Stimulated activated CD4-positive, alpha-beta T cell treated with anti-CD3 and anti-CD28 coated beads, Interleukin-15, amount 100 ng/mL, for 24 hours (primary cell): ENCODE measurements around the gene SYNE1.
A peak's percentile ranks its signal among the peaks of the same experiment; 100 is the strongest.

Experiments
- DNase-seq: peaks from one replicate; pipeline ENCODE4 v3.0.0-alpha.2; 2020

The SYNE1 gene

DNA sequence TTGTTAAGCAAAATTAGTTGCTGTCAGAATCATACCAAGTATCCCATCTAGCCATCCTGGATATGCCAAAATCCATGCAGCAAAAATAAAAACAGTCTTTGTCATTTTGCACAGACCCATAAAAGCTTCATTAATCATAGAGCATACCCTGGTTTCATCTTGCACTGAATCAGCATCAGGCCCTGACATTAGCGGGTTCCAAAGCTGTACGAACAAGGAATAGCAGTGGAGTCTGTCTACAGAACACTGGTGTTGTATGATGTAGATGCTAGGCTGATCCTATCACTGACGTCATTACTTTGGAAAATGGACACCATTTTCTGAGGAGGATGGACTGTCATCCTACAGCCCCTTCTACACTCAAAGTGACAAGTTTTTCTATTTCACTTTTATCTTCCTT is 514.1 kb downstream of the SYNE1 start:
- no peak for DNase-seq

- DNase-seq: no peak
These were observed 514.7 kb downstream of the SYNE1 start for GRCh38 chr6:152122434-152122833.

DNA sequence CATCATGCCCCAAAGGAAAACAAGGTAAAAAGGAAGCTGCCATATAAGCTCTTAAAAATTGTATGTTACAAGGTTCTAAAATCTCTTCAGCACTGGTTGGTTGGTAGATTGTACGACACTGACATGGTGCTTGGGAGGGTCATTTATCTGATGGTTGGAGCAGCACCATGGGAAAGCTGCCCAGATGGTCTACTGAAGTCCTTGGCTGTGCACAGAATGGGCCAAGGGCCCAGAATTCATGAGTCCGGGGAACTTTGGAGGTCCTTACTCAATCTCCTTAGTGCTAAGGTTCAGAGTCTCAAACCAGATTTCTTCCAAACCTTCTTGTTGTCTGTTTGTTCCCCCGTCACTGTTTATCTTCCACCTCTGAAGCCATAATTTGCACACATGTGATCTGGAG is 515.3 kb downstream of the SYNE1 start:
- DNase-seq: no peak

DNA sequence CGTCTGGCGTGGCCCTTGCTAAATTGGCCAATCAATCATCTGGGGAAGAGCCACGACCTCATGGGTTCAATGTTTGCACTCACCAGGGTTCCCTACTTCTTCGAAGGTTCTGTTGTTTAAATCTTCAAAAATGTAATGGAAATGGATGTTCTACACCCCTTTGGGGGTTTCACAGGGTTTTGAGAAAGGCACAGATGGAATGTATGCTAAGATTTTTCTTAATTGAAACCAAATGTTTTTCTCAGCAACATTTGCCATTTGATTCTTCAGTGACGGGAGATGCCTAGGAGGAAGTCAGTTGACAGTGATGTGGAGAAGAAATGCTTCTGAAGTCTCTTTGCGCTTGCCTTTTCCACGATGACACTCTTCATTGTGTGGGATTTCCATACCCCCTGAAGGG is 517.3 kb downstream of the SYNE1 start:
- DNase-seq: no peak

DNA sequence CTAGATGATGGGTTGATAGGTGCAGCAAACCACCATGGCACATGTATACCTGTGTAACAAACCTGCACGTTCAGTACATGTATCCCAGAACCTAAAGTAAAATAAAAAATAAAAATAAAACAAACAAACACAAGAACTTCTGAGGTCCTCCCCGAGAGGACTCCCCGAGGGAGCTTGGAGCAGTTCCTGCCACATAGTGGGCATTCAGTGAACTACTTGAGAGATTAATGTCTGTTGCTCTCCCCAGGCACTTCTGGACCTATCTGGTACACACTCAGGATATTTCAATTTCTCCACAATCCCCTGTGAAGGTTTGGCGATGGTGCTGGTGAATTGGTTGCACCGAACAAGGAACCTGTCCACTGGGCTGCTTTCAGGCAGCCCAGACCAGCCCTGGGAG is 518.5 kb downstream of the SYNE1 start:
- DNase-seq: no peak

DNA sequence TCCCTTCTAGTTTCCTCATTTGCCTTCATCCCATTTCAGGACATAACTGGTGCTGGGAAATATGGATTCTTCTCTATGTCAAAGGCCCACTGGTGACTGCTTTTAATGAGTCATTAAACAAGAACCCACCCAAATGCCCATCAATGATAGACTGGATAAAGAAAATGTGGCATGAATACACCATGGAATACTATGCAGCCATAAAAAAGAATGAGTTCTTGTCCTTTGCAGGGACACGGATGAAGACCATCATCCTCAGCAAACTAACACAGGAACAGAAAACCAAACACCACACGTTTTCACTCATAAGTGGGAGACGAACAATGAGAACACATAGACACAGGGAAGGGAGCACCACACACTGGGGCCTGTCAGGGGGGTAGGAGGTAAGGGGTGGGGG is 518.9 kb downstream of the SYNE1 start:
- no peak for DNase-seq

DNA sequence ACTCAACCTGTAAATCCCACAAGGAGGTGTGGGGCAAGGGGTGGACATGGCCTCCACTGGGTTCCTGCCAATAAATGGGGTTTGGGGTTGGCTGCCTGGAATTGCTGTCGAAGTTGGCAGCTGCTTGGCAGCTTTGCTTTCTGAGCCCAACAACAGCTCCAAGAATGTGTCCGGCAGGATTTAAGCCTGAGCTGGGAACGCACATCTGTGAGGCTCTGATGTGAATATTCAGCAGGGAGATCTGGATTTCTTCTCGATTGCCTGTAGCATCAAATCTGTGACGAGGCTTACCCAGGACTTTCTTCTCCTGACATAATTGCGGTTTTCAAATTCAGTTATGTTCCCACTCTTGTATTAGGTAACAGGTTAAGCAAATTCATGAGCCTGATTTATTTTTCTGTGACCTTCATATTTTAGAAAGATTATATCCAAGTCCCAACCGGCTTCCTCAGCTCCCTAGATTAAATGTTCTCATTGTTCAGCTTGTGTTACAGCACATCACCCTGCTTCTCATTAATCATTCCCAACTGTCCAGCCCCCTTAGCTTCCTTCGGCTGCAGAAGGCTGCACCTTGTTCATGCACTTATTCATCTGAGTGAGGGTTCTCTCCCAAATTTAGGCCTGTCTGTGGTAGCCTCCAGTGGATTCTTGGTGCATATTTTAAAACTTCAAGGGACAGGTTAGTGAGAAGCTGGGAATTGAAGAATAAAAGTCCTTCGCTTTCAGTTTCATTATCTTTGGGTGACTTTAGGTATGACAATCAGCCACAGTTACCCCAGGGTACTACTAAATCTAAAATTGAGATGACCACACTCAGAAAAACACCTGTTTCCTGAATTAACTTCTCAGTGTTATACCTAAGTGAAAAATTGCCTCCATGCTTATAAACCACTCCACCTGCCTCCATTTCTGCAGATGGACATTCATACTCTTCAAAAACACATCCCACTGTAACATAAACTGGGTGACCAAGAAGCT is 519.7 kb downstream of the SYNE1 start:
- DNase-seq: no peak

- DNase-seq: no peak
These were observed 524.5 kb downstream of the SYNE1 start for GRCh38 chr6:152112491-152113261.

GRCh38 chr6:152110886-152111820 is 526.0 kb downstream of the SYNE1 start:
- no peak for DNase-seq

DNA sequence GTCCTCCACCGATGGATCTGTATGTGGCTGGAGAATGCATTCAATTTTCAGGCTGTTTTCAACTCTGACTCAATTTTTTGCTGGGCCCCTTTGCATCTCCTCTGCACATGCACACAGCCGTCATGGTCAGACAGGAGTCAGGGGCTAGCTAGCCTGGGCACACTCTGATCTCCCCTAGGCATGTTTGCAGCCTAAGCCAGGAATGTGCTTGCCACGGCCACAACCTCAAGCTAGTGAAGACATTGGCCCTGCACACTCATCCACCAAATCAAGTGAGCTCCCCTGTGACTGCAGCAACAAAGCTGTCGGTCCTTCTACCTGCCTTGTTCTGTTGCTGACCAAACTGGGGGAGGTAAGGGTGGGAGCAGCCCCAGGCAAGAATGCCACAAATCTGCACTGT is 529.2 kb downstream of the SYNE1 start:
- no peak for DNase-seq

- DNase-seq: no peak
These were observed 537.0 kb downstream of the SYNE1 start for GRCh38 chr6:152100183-152100618.

- DNase-seq: no peak
These were observed 537.5 kb downstream of the SYNE1 start for GRCh38 chr6:152099446-152100182.

DNA sequence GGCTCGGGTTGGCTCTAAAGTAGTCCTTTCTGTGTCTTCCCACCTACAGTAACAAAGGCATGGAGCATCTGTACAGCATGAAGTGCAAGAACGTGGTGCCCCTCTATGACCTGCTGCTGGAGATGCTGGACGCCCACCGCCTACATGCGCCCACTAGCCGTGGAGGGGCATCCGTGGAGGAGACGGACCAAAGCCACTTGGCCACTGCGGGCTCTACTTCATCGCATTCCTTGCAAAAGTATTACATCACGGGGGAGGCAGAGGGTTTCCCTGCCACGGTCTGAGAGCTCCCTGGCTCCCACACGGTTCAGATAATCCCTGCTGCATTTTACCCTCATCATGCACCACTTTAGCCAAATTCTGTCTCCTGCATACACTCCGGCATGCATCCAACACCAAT is 538.5 kb downstream of the SYNE1 start:
- no peak for DNase-seq

GRCh38 chr6:152096863-152097496 is 540.2 kb downstream of the SYNE1 start:
- DNase-seq: no peak

DNA sequence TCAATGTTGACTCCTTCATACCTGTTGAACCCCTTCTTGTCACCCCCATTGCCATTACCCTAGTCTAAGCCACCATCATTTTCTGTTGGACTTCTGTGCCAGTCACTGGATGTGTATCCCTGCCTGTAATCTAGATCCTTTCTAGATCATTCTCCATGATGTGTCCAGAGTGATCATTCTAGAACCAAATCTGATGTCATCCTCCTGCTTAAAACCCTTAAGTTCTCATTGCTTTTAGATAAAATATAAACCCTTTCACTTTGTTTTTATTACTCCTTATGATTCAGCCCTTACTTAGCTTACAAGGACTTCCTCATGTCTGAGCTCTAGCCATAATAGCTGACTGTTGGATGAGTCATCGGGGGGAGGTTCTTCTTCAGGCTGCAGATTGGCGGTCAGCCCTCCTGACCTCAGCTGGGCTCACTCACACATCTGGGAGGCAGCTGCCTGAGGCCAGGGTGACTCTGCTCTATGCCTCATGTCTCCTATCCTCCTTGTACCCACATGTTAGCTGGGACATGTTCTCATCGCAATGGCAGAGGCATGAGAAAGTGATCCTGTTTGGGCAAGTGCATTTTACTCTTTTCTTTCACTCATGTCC is 542.1 kb downstream of the SYNE1 start:
- peak; percentile 35 for DNase-seq

GRCh38 chr6:152094276-152094675 is 542.9 kb downstream of the SYNE1 start:
- no peak for DNase-seq

GRCh38 chr6:152093711-152094110 is 543.5 kb downstream of the SYNE1 start:
- DNase-seq: no peak

- no peak for DNase-seq
These were observed 545.3 kb downstream of the SYNE1 start for GRCh38 chr6:152091851-152092341.

DNA sequence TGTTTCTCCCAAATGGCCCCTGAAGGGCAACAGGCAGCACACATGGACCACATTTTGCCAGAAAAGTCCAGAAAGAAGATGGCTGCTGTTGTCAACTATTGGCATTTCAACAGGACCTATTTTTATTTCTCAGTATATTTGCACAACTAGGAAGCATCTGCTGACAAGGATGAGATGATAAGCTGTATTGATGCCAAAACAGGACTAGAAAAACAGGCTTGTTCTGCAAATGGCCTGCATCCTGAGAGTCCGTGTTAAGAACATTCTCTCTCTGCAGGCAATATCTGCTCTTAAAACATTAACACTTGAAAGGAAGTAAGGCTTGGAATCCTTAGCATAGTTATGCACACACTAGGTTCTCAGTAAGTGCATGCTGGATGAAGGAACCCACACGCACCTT is 546.0 kb downstream of the SYNE1 start:
- no peak for DNase-seq

- no peak for DNase-seq
These were observed 547.2 kb downstream of the SYNE1 start for GRCh38 chr6:152089992-152090391.

- no peak for DNase-seq
These were observed 549.5 kb downstream of the SYNE1 start for GRCh38 chr6:152087701-152088100.
